Breast epithelium (tissue), 4 donors: ENCODE results near the gene KRT35. TPM values are rescaled to one million over a fixed set of nuclear protein-coding genes. Genes with fewer than 3 reads are reported as not detected.
A peak's percentile ranks its signal among the peaks of the same experiment; 100 is the strongest.

ENCODE experiments used
- DNase-seq, 2 donors: peaks; one replicate each; pipeline ENCODE4 v3.0.0-alpha.2; 2019; ENCODE audit warnings: low spot score in 2 of 2
- H3K27ac ChIP-seq, 2 donors: fragments of 200-600 bp; sonication (generic) in 1 of 2; one replicate each; pipeline ENCODE4 v1.5.1; 2016 to 2019; ENCODE audit warnings: mild to moderate bottlenecking in 1 of 2
- H3K27me3 ChIP-seq, 2 donors: fragments of 200-600 bp; sonication (generic) in 1 of 2; one replicate each; pipeline versions ENCODE4 v1.5.1 to v1.6.0; 2017 to 2019; ENCODE audit warnings: control low read depth in 1 of 2, mild to moderate bottlenecking in 1 of 2
- H3K36me3 ChIP-seq: fragments of 200-600 bp; one replicate; pipeline ENCODE4 v1.5.1; 2019
- H3K4me1 ChIP-seq, 2 donors: fragments of 200-600 bp; sonication (generic); one replicate each; pipeline ENCODE4 v1.5.1; 2016 to 2019; ENCODE audit warnings: control low read depth in 1 of 2
- H3K4me3 ChIP-seq, 3 donors: fragments of 200-600 bp; sonication (generic); 1 replicate in 2 of 3; 2 replicates in 1 of 3; pipeline ENCODE4 v1.5.1; 2016 to 2019; ENCODE audit warnings: mild to moderate bottlenecking in 3 of 3, moderate library complexity in 2 of 3
- H3K9me3 ChIP-seq, 2 donors: fragments of 200-600 bp; sonication (generic) in 1 of 2; one replicate each; pipeline ENCODE4 v1.5.1; 2016 to 2019; ENCODE audit warnings: control low read depth in 1 of 2
- CTCF ChIP-seq, 3 donors: fragments of 450-650 bp; IDR thresholded peaks; one replicate each; pipeline ENCODE4 v1.5.1; 2016 to 2017; ENCODE audit warnings: antibody characterized with exemption in 3 of 3, mild to moderate bottlenecking in 3 of 3, moderate library complexity in 3 of 3
- POLR2A ChIP-seq: fragments of 450-650 bp; IDR thresholded peaks from one replicate; pipeline ENCODE4 v1.6.1; 2016; ENCODE audit warnings: antibody characterized with exemption, mild to moderate bottlenecking, moderate library complexity
- POLR2AphosphoS5 ChIP-seq, 3 donors: sonication (generic); formaldehyde crosslinking; IDR thresholded peaks; one replicate each; pipeline ENCODE4 v1.6.1; 2017; ENCODE audit warnings: antibody characterized with exemption in 3 of 3
- intact Hi-C: fragments of 100-400 bp; cut with DNase I; formaldehyde crosslinking; loops from one replicate; pipeline ENCODE4 v1.15.1; 2023; ENCODE audit warnings: low total_unique reads
- total RNA-seq, 3 donors: library from RNA; depleted of rRNA; stranded (reverse); fragments of >200 nt; gene quantifications; one replicate each; pipeline ENCODE4 v1.1.0, GENCODE V29; 2016

KRT35 gene
- total RNA-seq, 3 donors from 2014 or later = not detected

- H3K27ac ChIP-seq = peak overlapping the region; percentile 41 to 48
- H3K36me3 ChIP-seq = no peaks in the 10 kb centered on the region
- intact Hi-C loops = no loop called here
Observed at GRCh38 chr17:41464682-41465081, 16.3 kb downstream of the KRT35 start.

GRCh38 chr17:41464173-41464572 lies 16.8 kb downstream of the KRT35 start:
- H3K27ac ChIP-seq = peak overlapping the region; percentile 41 to 48
- intact Hi-C loops = no loop called here
- H3K27me3 ChIP-seq = no peaks in the 10 kb centered on the region
- no peaks in the 10 kb centered on the region for H3K36me3 ChIP-seq
- H3K4me1 ChIP-seq = no peaks in the 10 kb centered on the region
- no peaks in the 10 kb centered on the region for H3K9me3 ChIP-seq
- TF ChIP-seq POLR2A (no peak), CTCF (IDR thresholded peaks at IDR 0.05) (no peak), POLR2AphosphoS5 (IDR thresholded peaks at IDR 0.05) (no peak)
- no peak for DNase-seq
- no peak overlapping the region for H3K4me3 ChIP-seq

More at GRCh38 chr17:41464682-41465081, 16.3 kb downstream of the KRT35 start:
- Histone ChIP-seq H3K9me3 (no peaks in the 10 kb centered on the region), H3K27me3 (no peaks in the 10 kb centered on the region), H3K4me1 (no peaks in the 10 kb centered on the region), H3K4me3 (no peak overlapping the region)
- peak in 1 of 3 donors; percentile 6 for TF ChIP-seq POLR2AphosphoS5 (IDR thresholded peaks at IDR 0.05)
- TF ChIP-seq POLR2A = no peak
- no peak for TF ChIP-seq CTCF (IDR thresholded peaks at IDR 0.05)
- peak; percentile 69 to 88 for DNase-seq

- intact Hi-C loops = no loop called here
- no peak overlapping the region for H3K27ac ChIP-seq
- DNase-seq = no peak
Observed at GRCh38 chr17:41463746-41464145, 17.2 kb downstream of the KRT35 start.

GRCh38 chr17:41462705-41463104 lies 18.2 kb downstream of the KRT35 start:
- no peak for TF ChIP-seq POLR2A
- no peak for TF ChIP-seq POLR2AphosphoS5 (IDR thresholded peaks at IDR 0.05)
- no peak for TF ChIP-seq CTCF (IDR thresholded peaks at IDR 0.05)
- H3K9me3 ChIP-seq = no peaks in the 10 kb centered on the region
- no peaks in the 10 kb centered on the region for H3K36me3 ChIP-seq
- DNase-seq = no peak
- no peaks in the 10 kb centered on the region for H3K27me3 ChIP-seq
- intact Hi-C loops = no loop called here
- no peak overlapping the region for H3K27ac ChIP-seq
- no peak overlapping the region for H3K4me3 ChIP-seq
- no peaks in the 10 kb centered on the region for H3K4me1 ChIP-seq

More at GRCh38 chr17:41463746-41464145, 17.2 kb downstream of the KRT35 start:
- no peak for TF ChIP-seq CTCF (IDR thresholded peaks at IDR 0.05)
- Histone ChIP-seq H3K4me3 (no peak overlapping the region), H3K9me3 (no peaks in the 10 kb centered on the region), H3K36me3 (no peaks in the 10 kb centered on the region), H3K4me1 (no peaks in the 10 kb centered on the region), H3K27me3 (no peaks in the 10 kb centered on the region)

GRCh38 chr17:41457676-41458075 lies 23.3 kb downstream of the KRT35 start:
- intact Hi-C loops = no loop called here
- no peaks in the 10 kb centered on the region for H3K4me1 ChIP-seq
- no peak for TF ChIP-seq POLR2AphosphoS5 (IDR thresholded peaks at IDR 0.05)
- TF ChIP-seq POLR2A = no peak
- TF ChIP-seq CTCF (IDR thresholded peaks at IDR 0.05) = no peak
- no peak for DNase-seq
- no peak overlapping the region for H3K4me3 ChIP-seq
- no peaks in the 10 kb centered on the region for H3K9me3 ChIP-seq
- no peak overlapping the region for H3K27ac ChIP-seq
- H3K36me3 ChIP-seq = no peaks in the 10 kb centered on the region
- H3K27me3 ChIP-seq = no peaks in the 10 kb centered on the region
